Spinal cord (tissue), 10 donors: ENCODE results near the gene THOC6. TPM values are rescaled to one million over a fixed set of nuclear protein-coding genes. Genes with fewer than 3 reads are reported as not detected.

Source experiments
- DNase-seq, 6 donors: peaks; one replicate each; pipeline versions ENCODE4 v3.0.0 to v3.0.0-alpha.2; 2013 to 2015; ENCODE audit warnings: low spot score in 6 of 6, low read depth in 4 of 6
- H3K27ac ChIP-seq: one replicate; pipeline ENCODE4 v1.5.1; 2013; ENCODE audit warnings: low read depth, low read length, control low read depth
- H3K27me3 ChIP-seq: one replicate; pipeline ENCODE4 v1.6.1; 2013; ENCODE audit warnings: low read length; ENCODE audit not compliant: control insufficient read depth, insufficient read depth
- H3K36me3 ChIP-seq: one replicate; pipeline ENCODE4 v1.6.1; 2013; ENCODE audit warnings: low read length; ENCODE audit not compliant: control insufficient read depth, insufficient read depth
- H3K4me1 ChIP-seq: one replicate; pipeline ENCODE4 v1.6.1; 2013; ENCODE audit warnings: low read length; ENCODE audit not compliant: control insufficient read depth, insufficient read depth
- H3K4me3 ChIP-seq: one replicate; pipeline ENCODE4 v1.5.1; 2013; ENCODE audit warnings: low read depth, low read length, control low read depth
- H3K9me3 ChIP-seq: one replicate; pipeline ENCODE4 v1.6.1; 2013; ENCODE audit warnings: low read length; ENCODE audit not compliant: control insufficient read depth, insufficient read depth
- WGBS: methylation state at CpG from one replicate; pipeline ENCODE4 v1.1.5; 2013; ENCODE audit warnings: missing lambda C conversion rate; ENCODE audit not compliant: insufficient coverage; 5-methylcytosine and 5-hydroxymethylcytosine counted together
- polyA plus RNA-seq, 2 donors: library from polyadenylated mRNA; unstranded; fragments of 120-200 nt; gene quantifications; one replicate each; pipeline ENCODE4 v1.2.1, GENCODE V29; 2013; ENCODE audit not compliant: insufficient read length in 2 of 2
- total RNA-seq, 2 donors: library from RNA; depleted of rRNA in 1 of 2; stranded (reverse); fragments of 120-200 nt in 1 of 2; fragments of >200 nt in 1 of 2; gene quantifications; one replicate each; pipeline versions ENCODE4 v1.2.3 to v1.2.4, GENCODE V29; 2013 to 2014
- donor health status: healthy.

Gene THOC6
- total and polyA plus RNA-seq, 4 donors: 7.2 to 18.7 (median 14.6) TPM

DNA sequence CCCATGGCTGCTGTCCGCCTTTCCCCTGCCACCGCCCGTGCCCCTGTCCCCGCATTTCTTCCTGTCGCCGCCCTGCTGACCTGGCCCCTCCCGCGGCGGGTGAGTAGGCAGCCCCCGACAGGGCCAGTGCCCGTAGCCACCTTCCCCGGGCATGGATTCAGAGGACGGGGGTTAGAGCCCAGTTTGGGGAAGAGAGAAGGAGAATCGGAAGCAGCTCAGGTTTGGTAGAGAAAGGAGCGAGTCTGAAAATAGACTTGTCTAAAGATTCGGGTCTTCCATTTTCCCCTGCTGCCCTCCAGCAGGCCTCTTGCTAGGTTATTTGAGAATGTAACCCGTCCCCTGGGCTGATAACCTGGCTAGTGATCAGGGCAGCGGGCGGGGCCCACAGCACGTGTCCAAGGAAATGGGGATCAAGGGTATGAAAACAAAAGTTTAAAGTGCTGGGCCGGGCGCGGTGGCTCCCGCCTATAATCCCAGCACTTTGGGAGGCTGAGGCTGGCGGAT lies 19.0 kb upstream of the THOC6 start:
- WGBS: under 1% methylated on average over 19 of the region's 25 CpGs
- no peaks in the 10 kb centered on the region for H3K36me3 ChIP-seq
- peaks cover 64% of the 10 kb centered on the region for H3K27me3 ChIP-seq
- peaks cover 13% of the 10 kb centered on the region for H3K4me1 ChIP-seq
- H3K9me3 ChIP-seq: no peaks in the 10 kb centered on the region
- H3K4me3 ChIP-seq: peak overlapping the region; percentile 9
- no peak overlapping the region for H3K27ac ChIP-seq
- no peak for DNase-seq

DNA sequence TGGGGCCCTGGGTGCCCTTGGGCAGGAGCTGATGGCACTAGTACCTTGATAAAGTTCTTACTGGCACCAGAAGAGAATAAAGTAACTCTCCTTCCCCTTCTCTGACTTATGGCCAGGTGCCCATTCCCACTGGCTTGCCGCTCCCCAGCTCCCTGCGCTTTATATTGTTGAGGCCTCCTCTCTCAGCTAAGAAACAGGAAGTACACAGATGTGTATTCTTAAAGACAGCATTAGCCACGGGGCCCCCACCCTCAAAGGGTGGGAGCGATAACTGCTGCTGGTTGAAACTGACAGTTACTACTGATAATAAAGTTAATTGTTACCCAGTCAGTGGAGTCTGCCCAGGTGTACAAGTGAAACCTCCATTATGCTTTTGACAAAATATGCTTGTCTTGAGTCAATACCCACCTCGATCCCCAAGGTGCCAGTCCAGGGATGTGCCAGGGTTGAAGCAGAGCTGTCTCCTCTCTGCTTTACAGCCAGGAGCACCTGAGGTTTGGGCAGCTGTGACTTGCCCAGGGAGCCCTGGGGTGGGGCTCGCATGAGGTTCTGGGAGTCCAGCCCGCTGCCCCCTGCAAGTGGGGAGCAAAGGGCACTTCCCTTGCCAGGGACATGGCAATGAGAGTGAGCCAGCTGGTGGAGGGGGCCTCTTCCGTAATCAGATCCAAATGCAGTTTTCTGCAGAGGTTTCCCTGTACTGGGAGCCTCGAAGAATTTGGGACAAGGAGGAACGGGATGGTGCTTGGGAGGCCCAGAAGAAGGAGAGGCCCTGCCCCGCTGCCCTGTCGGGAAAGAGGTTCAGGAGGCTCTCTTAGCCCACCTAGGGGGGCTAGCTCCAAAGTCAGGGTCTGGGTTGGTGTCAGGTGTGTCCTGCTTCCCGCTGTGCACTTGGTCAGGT lies 16.5 kb upstream of the THOC6 start:
- DNase-seq: no peak
- Histone ChIP-seq H3K4me3 (no peak overlapping the region), H3K9me3 (no peaks in the 10 kb centered on the region), H3K27ac (no peak overlapping the region), H3K4me1 (peaks cover 16% of the 10 kb centered on the region), H3K36me3 (no peaks in the 10 kb centered on the region), H3K27me3 (peaks cover 75% of the 10 kb centered on the region)
- 35% methylated on average over 12 of the region's 13 CpGs for WGBS

DNA sequence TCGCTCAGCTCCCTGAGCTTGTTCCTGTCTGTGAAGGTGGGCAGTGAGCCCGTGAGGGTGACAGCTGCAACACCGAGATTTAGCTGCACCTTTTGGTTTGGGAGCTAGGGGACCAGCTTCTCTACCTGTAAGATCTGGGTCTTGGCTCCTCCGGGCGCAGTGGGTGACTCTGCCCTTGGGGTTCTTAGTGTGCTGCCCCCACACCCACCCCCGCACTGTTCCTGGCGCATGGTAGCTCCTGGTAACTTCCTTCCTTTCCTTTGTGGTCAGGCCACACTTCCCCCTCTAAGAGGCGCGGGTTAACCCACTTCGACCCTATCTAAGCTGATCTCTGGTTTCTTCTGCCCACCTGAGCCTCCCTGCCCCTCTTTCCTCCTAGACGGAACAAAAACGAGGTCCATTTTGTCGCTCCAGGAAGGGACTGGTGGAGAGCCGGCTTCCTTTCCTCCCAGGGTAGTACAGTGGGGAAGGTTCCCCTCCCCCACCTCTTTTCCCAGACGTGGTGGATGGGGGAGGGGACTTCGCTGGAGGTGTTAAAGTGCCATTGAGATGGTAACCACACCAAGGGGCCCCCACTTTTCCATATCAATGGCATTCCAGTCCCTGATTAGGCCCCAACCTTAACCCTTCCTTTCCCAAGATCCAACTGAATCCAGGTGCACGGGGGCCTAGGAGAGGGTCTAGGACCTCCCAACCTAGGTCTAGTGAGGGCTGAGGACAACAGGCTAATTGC lies 15.7 kb upstream of the THOC6 start:
- Histone ChIP-seq H3K27me3 (peaks cover 83% of the 10 kb centered on the region), H3K27ac (no peak overlapping the region), H3K9me3 (no peaks in the 10 kb centered on the region), H3K4me1 (peaks cover 22% of the 10 kb centered on the region), H3K4me3 (no peak overlapping the region), H3K36me3 (no peaks in the 10 kb centered on the region)
- WGBS: 10% methylated on average over 10 of the region's 17 CpGs
- no peak for DNase-seq

DNA sequence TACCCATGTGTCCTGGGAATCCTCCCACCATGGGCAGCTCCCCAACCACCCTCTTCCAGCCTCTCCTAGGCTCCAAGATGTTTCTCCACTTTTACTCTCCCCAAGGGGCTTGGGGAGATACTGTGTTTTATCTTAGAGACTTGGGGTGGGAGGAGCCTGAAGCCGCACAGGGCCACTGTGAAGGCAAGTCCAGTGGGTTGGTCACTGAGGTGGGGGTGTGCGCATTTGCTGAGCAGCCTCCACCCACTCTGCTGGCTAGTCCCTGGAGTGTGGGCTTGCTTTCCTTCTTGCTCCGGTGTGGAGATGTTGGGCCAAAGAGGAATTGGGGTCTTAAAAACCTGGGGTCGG lies 15.2 kb upstream of the THOC6 start:
- no peak for DNase-seq
- WGBS: 21% methylated on average over 4 of the region's 4 CpGs
- Histone ChIP-seq H3K27ac (no peak overlapping the region), H3K36me3 (no peaks in the 10 kb centered on the region), H3K9me3 (no peaks in the 10 kb centered on the region), H3K4me1 (peaks cover 17% of the 10 kb centered on the region), H3K27me3 (peaks cover 86% of the 10 kb centered on the region), H3K4me3 (no peak overlapping the region)

DNA sequence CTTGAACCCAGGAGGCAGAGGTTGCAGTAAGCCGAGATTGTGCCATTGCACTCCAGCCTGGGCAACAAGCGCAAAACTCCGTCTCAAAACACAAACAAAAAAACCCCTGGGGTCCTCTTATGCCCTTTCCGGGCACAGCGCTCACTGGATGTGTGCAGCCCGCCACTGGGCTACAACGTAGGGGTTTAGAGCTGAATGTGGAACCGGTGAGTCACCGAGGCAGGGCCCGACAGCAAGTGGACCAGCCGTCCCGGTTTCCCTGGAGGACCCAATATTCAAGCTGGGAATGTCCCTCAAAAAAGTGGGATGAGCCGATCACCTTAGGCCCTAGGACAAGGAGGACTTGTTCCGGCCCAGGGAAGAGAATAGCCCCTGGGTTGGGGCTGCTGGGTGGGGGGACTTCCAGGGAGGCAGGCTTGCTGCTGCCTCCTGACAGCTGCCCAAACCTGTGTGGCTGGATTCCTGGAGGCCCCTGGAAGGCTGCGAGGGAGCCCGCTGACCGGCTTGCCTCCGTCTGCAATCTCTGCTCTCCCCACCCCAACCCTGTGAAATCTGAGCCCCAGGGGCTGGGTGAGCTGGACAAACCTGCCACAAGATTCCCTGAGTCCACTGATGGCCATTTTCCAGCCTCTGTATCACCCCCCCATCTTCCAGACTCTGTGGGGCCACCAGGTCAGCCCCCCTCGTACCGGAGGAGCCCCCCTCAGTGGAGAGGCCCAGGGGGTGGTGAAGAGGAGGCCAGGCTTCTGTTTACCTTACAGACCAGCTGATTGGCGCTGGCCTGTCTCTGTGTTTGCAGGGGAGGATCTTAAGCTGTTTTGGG lies 14.1 kb upstream of the THOC6 start:
- Histone ChIP-seq H3K4me3 (no peak overlapping the region), H3K36me3 (no peaks in the 10 kb centered on the region), H3K4me1 (peaks cover 13% of the 10 kb centered on the region), H3K9me3 (no peaks in the 10 kb centered on the region), H3K27me3 (peaks cover 94% of the 10 kb centered on the region), H3K27ac (no peak overlapping the region)
- WGBS: 16% methylated on average over 16 of the region's 21 CpGs
- DNase-seq: no peak

DNA sequence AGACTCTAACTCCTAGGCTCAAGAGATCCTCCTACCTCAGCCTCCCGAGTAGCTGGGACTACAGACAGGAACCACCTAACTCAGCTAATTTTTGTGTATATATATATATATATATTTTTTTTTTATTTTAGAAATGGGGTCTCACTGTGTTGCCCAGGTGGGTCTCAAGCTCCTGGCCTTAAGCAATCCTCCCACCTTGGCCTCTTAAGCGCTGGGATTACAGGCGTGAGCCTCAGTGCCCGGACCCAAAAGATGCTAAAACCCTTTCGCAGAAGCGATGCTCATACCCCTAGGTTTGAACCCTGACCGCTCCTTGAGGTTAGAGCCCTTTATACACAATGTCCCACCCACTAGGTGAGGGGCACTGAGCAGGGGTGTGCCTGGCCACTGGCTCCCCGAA lies 13.3 kb upstream of the THOC6 start:
- no peaks in the 10 kb centered on the region for H3K9me3 ChIP-seq
- no peaks in the 10 kb centered on the region for H3K36me3 ChIP-seq
- no peak overlapping the region for H3K27ac ChIP-seq
- H3K4me3 ChIP-seq: no peak overlapping the region
- H3K27me3 ChIP-seq: peaks cover 93% of the 10 kb centered on the region
- no peak for DNase-seq
- 94% methylated on average over 7 of the region's 8 CpGs for WGBS
- peaks cover 11% of the 10 kb centered on the region for H3K4me1 ChIP-seq

DNA sequence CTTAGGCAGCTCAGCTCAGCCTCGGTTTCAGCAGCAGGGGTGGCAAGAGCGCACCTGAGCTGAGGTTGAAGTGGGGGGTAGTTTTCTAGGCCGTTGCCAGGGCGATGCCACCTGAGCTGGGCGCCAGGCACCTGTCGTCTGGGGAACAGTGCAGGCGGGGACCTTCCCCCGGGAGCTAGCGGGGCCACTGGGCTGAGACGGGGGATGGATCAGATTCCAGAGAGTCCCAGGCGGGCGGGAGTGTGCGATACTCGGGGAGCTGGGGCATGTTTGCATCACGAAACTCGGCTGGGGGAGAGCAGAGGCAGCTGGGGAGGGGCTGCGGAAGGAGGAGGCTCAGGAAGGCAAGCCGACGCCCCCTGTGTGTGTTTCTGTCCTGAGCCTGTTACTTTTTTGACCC lies 11.6 kb upstream of the THOC6 start:
- 6% methylated on average over 19 of the region's 19 CpGs for WGBS
- no peaks in the 10 kb centered on the region for H3K36me3 ChIP-seq
- peaks cover 11% of the 10 kb centered on the region for H3K4me1 ChIP-seq
- H3K27me3 ChIP-seq: peaks cover 82% of the 10 kb centered on the region
- DNase-seq: no peak
- H3K4me3 ChIP-seq: no peak overlapping the region
- H3K9me3 ChIP-seq: no peaks in the 10 kb centered on the region
- no peak overlapping the region for H3K27ac ChIP-seq

DNA sequence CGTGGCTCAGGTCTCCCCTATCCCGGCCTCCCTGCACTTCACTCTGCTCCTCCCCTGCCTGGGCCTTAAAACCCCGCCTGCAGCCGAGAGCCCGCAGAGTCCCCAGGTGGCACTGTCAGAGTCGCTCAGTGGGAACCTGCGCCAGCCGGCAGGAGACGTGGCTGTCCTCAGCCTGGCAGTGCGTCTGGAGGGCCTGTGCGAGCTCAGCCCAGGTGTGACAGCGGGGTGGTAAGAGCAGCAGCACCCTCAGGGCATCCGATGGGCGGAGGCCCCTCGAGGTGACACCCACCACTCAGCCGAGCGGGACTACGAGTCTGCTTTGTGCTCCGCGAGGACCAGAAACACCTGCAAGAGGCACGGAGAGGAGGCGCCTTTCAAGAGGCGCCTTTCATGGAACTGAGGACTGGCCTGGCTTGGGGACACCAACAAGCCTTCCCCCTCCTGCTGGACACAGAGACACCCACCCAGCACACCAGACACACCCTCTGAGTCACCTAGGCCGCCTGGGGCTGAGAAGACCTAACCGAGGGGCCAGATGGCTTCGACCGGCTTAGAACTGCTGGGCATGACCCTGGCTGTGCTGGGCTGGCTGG lies 10.9 kb upstream of the THOC6 start, which contains the start of gene CLDN9:
TSS of gene CLDN9 (plus strand) at position 96 of the 593 bp plus-strand sequence. CDS start at position 536, 440 bp downstream.
- H3K27ac ChIP-seq: no peak within 1 kb of the TSS
- peaks cover 16% of the 10 kb centered on the region for H3K4me1 ChIP-seq
- H3K9me3 ChIP-seq: no peaks in the 10 kb centered on the region
- no peak within 1 kb of the TSS for H3K4me3 ChIP-seq
- no peaks in the 10 kb centered on the region for H3K36me3 ChIP-seq
- WGBS: 12% methylated on average over 27 of the region's 27 CpGs
- H3K27me3 ChIP-seq: peaks cover 82% of the 10 kb centered on the region
- no peak for DNase-seq

DNA sequence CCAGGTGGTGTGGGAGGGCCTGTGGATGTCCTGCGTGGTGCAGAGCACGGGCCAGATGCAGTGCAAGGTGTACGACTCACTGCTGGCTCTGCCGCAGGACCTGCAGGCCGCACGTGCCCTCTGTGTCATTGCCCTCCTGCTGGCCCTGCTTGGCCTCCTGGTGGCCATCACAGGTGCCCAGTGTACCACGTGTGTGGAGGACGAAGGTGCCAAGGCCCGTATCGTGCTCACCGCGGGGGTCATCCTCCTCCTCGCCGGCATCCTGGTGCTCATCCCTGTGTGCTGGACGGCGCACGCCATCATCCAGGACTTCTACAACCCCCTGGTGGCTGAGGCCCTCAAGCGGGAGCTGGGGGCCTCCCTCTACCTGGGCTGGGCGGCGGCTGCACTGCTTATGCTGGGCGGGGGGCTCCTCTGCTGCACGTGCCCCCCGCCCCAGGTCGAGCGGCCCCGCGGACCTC lies 10.3 kb upstream of the THOC6 start:
- Histone ChIP-seq H3K27ac (no peak overlapping the region), H3K36me3 (no peaks in the 10 kb centered on the region), H3K9me3 (no peaks in the 10 kb centered on the region), H3K4me1 (peaks cover 22% of the 10 kb centered on the region), H3K27me3 (peaks cover 82% of the 10 kb centered on the region), H3K4me3 (no peak overlapping the region)
- 27% methylated on average over 27 of the region's 27 CpGs for WGBS
- DNase-seq: no peak
